Stimulated activated CD8-positive, alpha-beta memory T cell treated with anti-CD3 and anti-CD28 coated beads, Interleukin-7, amount 100 ng/mL, for 4 hours (primary cell): Measurements from ENCODE around the gene LSM12.
A peak's percentile ranks its signal among the peaks of the same experiment; 100 is the strongest.
"Not testable (repeated sequence)": the region's sequence is repeated elsewhere in the genome, so short reads cannot be mapped to it uniquely, and the experiment has no call there.

Experiments used
- DNase-seq, 2 donors: peaks; one replicate each; pipeline ENCODE4 v3.0.0-alpha.2; 2020; ENCODE audit warnings: low read depth in 2 of 2

LSM12 gene

GRCh38 chr17:44007346-44008204 is 58.9 kb downstream of the LSM12 start:
- no peak for DNase-seq

GRCh38 chr17:44006598-44007345 is 59.7 kb downstream of the LSM12 start:
- DNase-seq, result peak; percentile 96

- DNase-seq, result no peak
These were observed 60.2 kb downstream of the LSM12 start for GRCh38 chr17:44006272-44006597.

- DNase-seq, result peak in 1 of 2 donors; percentile 16
These were observed 60.8 kb downstream of the LSM12 start for GRCh38 chr17:44005527-44006271.

GRCh38 chr17:44004761-44005526 is 61.5 kb downstream of the LSM12 start:
- DNase-seq, result no peak

GRCh38 chr17:44004077-44004760 is 62.3 kb downstream of the LSM12 start, which contains the start of gene NAGS:
Gene NAGS (plus strand): TSS chr17:44004622. CDS start chr17:44004664, 42 bp downstream.
- DNase-seq, result no peak

- DNase-seq, result no peak
These were observed 64.2 kb downstream of the LSM12 start for GRCh38 chr17:44002141-44002848.

GRCh38 chr17:44001461-44001920 is 65.0 kb downstream of the LSM12 start:
- DNase-seq, result no peak

GRCh38 chr17:44000871-44001460 is 65.5 kb downstream of the LSM12 start:
- no peak for DNase-seq

- no peak for DNase-seq
These were observed 66.2 kb downstream of the LSM12 start for GRCh38 chr17:44000141-44000860.

GRCh38 chr17:43999024-43999423 is 67.4 kb downstream of the LSM12 start:
- DNase-seq, result no peak

GRCh38 chr17:43998552-43998951 is 67.9 kb downstream of the LSM12 start:
- no peak for DNase-seq

GRCh38 chr17:43997180-43997579 is 69.3 kb downstream of the LSM12 start:
- DNase-seq, result not testable (repeated sequence)

- no peak for DNase-seq
These were observed 71.4 kb downstream of the LSM12 start for GRCh38 chr17:43995150-43995471.

GRCh38 chr17:43994272-43995149 is 72.0 kb downstream of the LSM12 start:
- peak; percentile 33 to 35 for DNase-seq

GRCh38 chr17:43992641-43993040 is 73.8 kb downstream of the LSM12 start:
- DNase-seq, result no peak

- DNase-seq, result no peak
These were observed 78.2 kb downstream of the LSM12 start for GRCh38 chr17:43988301-43988700.
